Neural progenitor cell (in vitro differentiated cells): ENCODE results near the gene SUCNR1. TPM values are rescaled to one million over a fixed set of nuclear protein-coding genes. Genes with fewer than 3 reads are reported as not detected.

ENCODE experiments used
- DNase-seq: peaks from one replicate; pipeline ENCODE4 v3.0.0-alpha.2; 2016; ENCODE audit warnings: low spot score
- H2AFZ ChIP-seq: fragments of 200-600 bp; sonication (generic); replicated peaks from 2 replicates; pipeline ENCODE4 v1.6.1; 2016; ENCODE audit warnings: antibody characterized with exemption
- H3F3A ChIP-seq: fragments of 200-600 bp; sonication (generic); 2 replicates; pipeline ENCODE4 v1.6.1; 2016; ENCODE audit warnings: antibody characterized with exemption, low read depth
- H3K27ac ChIP-seq: fragments of 200-600 bp; sonication (generic); 2 replicates; pipeline ENCODE4 v1.5.1; 2016; ENCODE audit warnings: mild to moderate bottlenecking
- H3K27me3 ChIP-seq: fragments of 200-600 bp; sonication (generic); 2 replicates; pipeline ENCODE4 v1.6.1; 2016; ENCODE audit warnings: mild to moderate bottlenecking, moderate library complexity
- H3K36me3 ChIP-seq: fragments of 200-600 bp; sonication (generic); 2 replicates; pipeline ENCODE4 v1.5.1; 2016
- H3K4me1 ChIP-seq: fragments of 200-600 bp; sonication (generic); 2 replicates; pipeline ENCODE4 v1.6.1; 2016; ENCODE audit warnings: mixed run types
- H3K4me2 ChIP-seq: fragments of 200-600 bp; sonication (generic); 2 replicates; pipeline ENCODE4 v1.6.1; 2016
- H3K4me3 ChIP-seq: fragments of 200-600 bp; sonication (generic); 2 replicates; pipeline ENCODE4 v1.5.1; 2016
- H3K79me2 ChIP-seq: fragments of 200-600 bp; sonication (generic); 2 replicates; pipeline ENCODE4 v1.6.1; 2016; ENCODE audit warnings: low read depth
- H3K9ac ChIP-seq: fragments of 200-600 bp; sonication (generic); 2 replicates; pipeline ENCODE4 v1.6.1; 2016
- H3K9me3 ChIP-seq: fragments of 200-600 bp; sonication (generic); 2 replicates; pipeline ENCODE4 v1.5.1; 2016; ENCODE audit warnings: low read depth
- H4K20me1 ChIP-seq: fragments of 200-600 bp; sonication (generic); 2 replicates; pipeline ENCODE4 v1.6.1; 2016; ENCODE audit warnings: low read depth
- H3K27ac Mint-ChIP-seq: 3 replicates; pipeline ENCODE4 v1.8.0; 2021; ENCODE audit warnings: mixed read lengths
- H3K27me3 Mint-ChIP-seq: 2 replicates; pipeline ENCODE4 v1.8.0; 2022; ENCODE audit warnings: low read depth, mild to moderate bottlenecking, inconsistent platforms, moderate library complexity, mixed read lengths; ENCODE audit not compliant: insufficient read depth
- H3K36me3 Mint-ChIP-seq: 3 replicates; pipeline ENCODE4 v1.8.0; 2021; ENCODE audit warnings: mixed read lengths
- H3K4me1 Mint-ChIP-seq: 3 replicates; pipeline ENCODE4 v1.8.0; 2021; ENCODE audit warnings: mixed read lengths
- H3K4me3 Mint-ChIP-seq: 3 replicates; pipeline ENCODE4 v1.8.0; 2021; ENCODE audit warnings: mild to moderate bottlenecking, moderate library complexity, mixed read lengths
- H3K9me3 Mint-ChIP-seq: 3 replicates; pipeline ENCODE4 v1.8.0; 2020; ENCODE audit warnings: mixed read lengths
- EZH2 ChIP-seq: fragments of 200-600 bp; sonication (generic); IDR thresholded peaks from 2 replicates; pipeline ENCODE4 v1.6.1; 2017; ENCODE audit warnings: antibody characterized with exemption, mild to moderate bottlenecking, moderate library complexity
- EZH2phosphoT487 ChIP-seq: fragments of 200-600 bp; sonication (generic); IDR thresholded peaks from 2 replicates; pipeline ENCODE4 v1.6.1; 2017; ENCODE audit warnings: antibody characterized with exemption
- total RNA-seq: library from RNA; depleted of rRNA; stranded (reverse); fragments of >200 nt; gene quantifications from 2 replicates; pipeline ENCODE4 v1.2.3, GENCODE V29; 2015; ENCODE audit warnings: low replicate concordance
- TF ChIP-seq, protein P1 (sequence below): fragments of 200-600 bp; sonication (generic); IDR thresholded peaks from 2 replicates; pipeline ENCODE4 v1.5.1; 2017; ENCODE audit warnings: antibody characterized with exemption, mild to moderate bottlenecking

SUCNR1 gene
- total RNA-seq, 1 donor from 2014 or later, result not detected

DNA sequence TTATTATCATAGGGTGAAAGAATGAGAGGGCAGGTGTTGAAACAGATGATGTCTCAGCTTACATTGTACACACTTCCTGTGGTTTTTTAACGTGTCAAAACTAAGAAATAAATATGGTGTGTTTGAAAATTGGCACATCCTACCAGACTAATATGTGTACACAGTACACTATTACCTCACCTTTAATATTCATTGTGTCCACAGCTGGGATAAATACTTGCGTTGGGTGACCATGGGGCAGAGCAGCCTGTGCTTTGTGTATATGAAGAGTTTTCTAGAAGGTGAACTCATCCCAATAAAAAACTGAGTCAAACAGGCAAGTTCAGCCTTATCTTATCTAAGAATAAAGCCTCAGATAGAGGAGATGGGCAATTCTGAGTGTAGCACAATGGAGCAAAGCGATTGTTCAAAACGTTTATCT lies 17.3 kb downstream of the SUCNR1 start:
- Histone ChIP-seq H3K4me3 (no peak overlapping the region), H3K27ac (no peak overlapping the region), H3K4me2 (no peak overlapping the region), H3F3A (no peaks in the 10 kb centered on the region), H3K36me3 (no peaks in the 10 kb centered on the region), H3K9me3 (no peaks in the 10 kb centered on the region), H3K79me2 (no peaks in the 10 kb centered on the region), H3K4me1 (peaks cover 6% of the 10 kb centered on the region), H3K27me3 (no peaks in the 10 kb centered on the region), H3K9ac (no peak overlapping the region), H4K20me1 (no peaks in the 10 kb centered on the region), H2AFZ (no peak overlapping the region)
- Mint-ChIP-seq H3K9me3 (peaks cover 6% of the 10 kb centered on the region), H3K36me3 (no peaks in the 10 kb centered on the region), H3K4me1 (peaks cover 7% of the 10 kb centered on the region), H3K27me3 (no peaks in the 10 kb centered on the region), H3K27ac (no peak overlapping the region), H3K4me3 (no peak overlapping the region)
- DNase-seq, result no peak
- TF ChIP-seq, protein P1, sequence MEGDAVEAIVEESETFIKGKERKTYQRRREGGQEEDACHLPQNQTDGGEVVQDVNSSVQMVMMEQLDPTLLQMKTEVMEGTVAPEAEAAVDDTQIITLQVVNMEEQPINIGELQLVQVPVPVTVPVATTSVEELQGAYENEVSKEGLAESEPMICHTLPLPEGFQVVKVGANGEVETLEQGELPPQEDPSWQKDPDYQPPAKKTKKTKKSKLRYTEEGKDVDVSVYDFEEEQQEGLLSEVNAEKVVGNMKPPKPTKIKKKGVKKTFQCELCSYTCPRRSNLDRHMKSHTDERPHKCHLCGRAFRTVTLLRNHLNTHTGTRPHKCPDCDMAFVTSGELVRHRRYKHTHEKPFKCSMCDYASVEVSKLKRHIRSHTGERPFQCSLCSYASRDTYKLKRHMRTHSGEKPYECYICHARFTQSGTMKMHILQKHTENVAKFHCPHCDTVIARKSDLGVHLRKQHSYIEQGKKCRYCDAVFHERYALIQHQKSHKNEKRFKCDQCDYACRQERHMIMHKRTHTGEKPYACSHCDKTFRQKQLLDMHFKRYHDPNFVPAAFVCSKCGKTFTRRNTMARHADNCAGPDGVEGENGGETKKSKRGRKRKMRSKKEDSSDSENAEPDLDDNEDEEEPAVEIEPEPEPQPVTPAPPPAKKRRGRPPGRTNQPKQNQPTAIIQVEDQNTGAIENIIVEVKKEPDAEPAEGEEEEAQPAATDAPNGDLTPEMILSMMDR, result no peak
- TF ChIP-seq EZH2 (no peak), EZH2phosphoT487 (no peak)

DNA sequence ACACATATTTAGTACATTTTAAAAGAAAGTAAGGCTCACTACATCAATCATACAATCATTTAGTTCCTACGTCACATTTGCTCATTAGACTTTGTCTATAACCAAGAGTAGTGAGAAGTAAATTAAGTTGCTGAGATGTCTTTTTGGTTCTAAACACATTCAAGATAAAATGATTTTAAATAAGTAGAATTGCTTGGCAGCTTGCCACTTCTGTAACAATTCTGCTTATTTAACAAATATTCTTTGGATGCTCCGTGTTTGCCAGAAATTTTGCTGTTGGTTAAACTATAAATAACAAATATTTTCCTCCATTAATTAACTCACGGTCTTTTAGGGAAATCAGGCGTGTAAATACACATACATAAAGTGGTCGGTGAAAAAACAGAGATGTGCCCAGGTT lies 18.3 kb downstream of the SUCNR1 start:
- no peaks in the 10 kb centered on the region for H3K9me3 ChIP-seq
- Mint-ChIP-seq H3K27me3 (no peaks in the 10 kb centered on the region), H3K4me1 (peaks cover 8% of the 10 kb centered on the region), H3K4me3 (no peak overlapping the region), H3K9me3 (peaks cover 6% of the 10 kb centered on the region), H3K36me3 (no peaks in the 10 kb centered on the region), H3K27ac (no peak overlapping the region)
- H3K9ac ChIP-seq, result no peak overlapping the region
- TF ChIP-seq EZH2phosphoT487 (no peak), EZH2 (no peak)
- TF ChIP-seq, protein P1, result no peak
- H3K27me3 ChIP-seq, result no peaks in the 10 kb centered on the region
- no peaks in the 10 kb centered on the region for H4K20me1 ChIP-seq
- H3K4me2 ChIP-seq, result no peak overlapping the region
- H2AFZ ChIP-seq, result no peak overlapping the region
- no peak overlapping the region for H3K4me3 ChIP-seq
- H3K4me1 ChIP-seq, result peaks cover 8% of the 10 kb centered on the region
- H3K79me2 ChIP-seq, result no peaks in the 10 kb centered on the region
- H3K27ac ChIP-seq, result no peak overlapping the region
- no peaks in the 10 kb centered on the region for H3K36me3 ChIP-seq
- H3F3A ChIP-seq, result no peaks in the 10 kb centered on the region
- DNase-seq, result no peak

DNA sequence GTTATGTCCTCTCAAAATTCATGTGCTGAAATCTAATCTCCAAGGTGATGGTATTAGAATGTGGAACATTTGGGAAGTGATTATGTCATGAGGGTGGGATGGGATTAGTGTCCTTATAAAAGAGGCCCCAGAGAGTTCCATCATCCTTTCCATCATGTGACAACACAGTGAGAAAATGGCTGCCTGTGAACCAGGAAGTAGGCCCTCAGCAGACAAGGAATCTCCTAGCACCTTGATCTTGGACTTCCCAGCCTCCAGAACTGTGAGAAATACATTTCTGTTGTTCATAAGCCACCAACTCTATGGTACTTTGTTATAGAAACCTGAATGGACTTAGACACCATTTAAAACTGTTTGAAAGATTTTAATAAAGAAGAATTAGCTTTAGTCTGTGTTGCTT lies 20.8 kb downstream of the SUCNR1 start:
- H3K79me2 ChIP-seq, result no peaks in the 10 kb centered on the region

More for the DNA sequence above, 20.8 kb downstream of the SUCNR1 start:
- TF ChIP-seq EZH2phosphoT487 (no peak), EZH2 (no peak)
- TF ChIP-seq, protein P1, result no peak
- H3K27me3 Mint-ChIP-seq, result no peaks in the 10 kb centered on the region
- H3K4me1 Mint-ChIP-seq, result peaks cover 8% of the 10 kb centered on the region
- no peak overlapping the region for H3K27ac Mint-ChIP-seq
- H3K27ac ChIP-seq, result no peak overlapping the region
- H3K36me3 Mint-ChIP-seq, result no peaks in the 10 kb centered on the region
- H3K4me3 ChIP-seq, result no peak overlapping the region
- H3K9me3 Mint-ChIP-seq, result peaks cover 3% of the 10 kb centered on the region
- peaks cover 8% of the 10 kb centered on the region for H3K4me1 ChIP-seq
- no peaks in the 10 kb centered on the region for H3F3A ChIP-seq
- no peaks in the 10 kb centered on the region for H4K20me1 ChIP-seq
- no peaks in the 10 kb centered on the region for H3K27me3 ChIP-seq
- H3K9ac ChIP-seq, result no peak overlapping the region
- no peak overlapping the region for H2AFZ ChIP-seq
- no peak overlapping the region for H3K4me3 Mint-ChIP-seq
- H3K36me3 ChIP-seq, result no peaks in the 10 kb centered on the region
- H3K4me2 ChIP-seq, result no peak overlapping the region
- no peaks in the 10 kb centered on the region for H3K9me3 ChIP-seq
- DNase-seq, result no peak
